HG03025 (cell line): ENCODE measurements around the gene TMOD1.
"Not testable (repeated sequence)": the region's sequence is repeated elsewhere in the genome, so short reads cannot be mapped to it uniquely, and the experiment has no call there.

Source experiments
- ATAC-seq: cut with Tn5 transposase; IDR thresholded peaks from one replicate; pipeline ENCODE4 v1.9.1; 2021; ENCODE audit warnings: mild to moderate bottlenecking, moderate library complexity; ENCODE audit not compliant: unreplicated experiment, low FRiP score

The TMOD1 gene

GRCh38 chr9:97584778-97585177 lies 83.3 kb downstream of the TMOD1 start:
- ATAC-seq: not testable (repeated sequence)

GRCh38 chr9:97586909-97587308 lies 85.4 kb downstream of the TMOD1 start:
- ATAC-seq: not testable (repeated sequence)

- no peak for ATAC-seq
Measured at GRCh38 chr9:97591535-97591934, 90.1 kb downstream of the TMOD1 start.

- no peak for ATAC-seq
Measured at GRCh38 chr9:97592126-97592525, 90.7 kb downstream of the TMOD1 start.

GRCh38 chr9:97593960-97594359 lies 92.5 kb downstream of the TMOD1 start:
- ATAC-seq: no peak

GRCh38 chr9:97594381-97594921 lies 93.0 kb downstream of the TMOD1 start:
- ATAC-seq: no peak

- no peak for ATAC-seq
Measured at GRCh38 chr9:97596906-97597305, 95.4 kb downstream of the TMOD1 start.

- ATAC-seq: peak; percentile 64
Measured at GRCh38 chr9:97598461-97599288, 97.2 kb downstream of the TMOD1 start.

- ATAC-seq: no peak
Measured at GRCh38 chr9:97599314-97599846, 97.9 kb downstream of the TMOD1 start.

GRCh38 chr9:97600531-97601227 lies 99.2 kb downstream of the TMOD1 start:
- no peak for ATAC-seq

- no peak for ATAC-seq
Measured at GRCh38 chr9:97601228-97601898, 99.9 kb downstream of the TMOD1 start.

- ATAC-seq: no peak
Measured at GRCh38 chr9:97602430-97602829, 101.0 kb downstream of the TMOD1 start.

GRCh38 chr9:97604901-97605645 lies 103.6 kb downstream of the TMOD1 start:
- no peak for ATAC-seq

- ATAC-seq: no peak
Measured at GRCh38 chr9:97615439-97616072, 114.1 kb downstream of the TMOD1 start.

- ATAC-seq: no peak
Measured at GRCh38 chr9:97617939-97618416, 116.5 kb downstream of the TMOD1 start.

GRCh38 chr9:97620063-97620462 lies 118.6 kb downstream of the TMOD1 start:
- ATAC-seq: not testable (repeated sequence)

GRCh38 chr9:97622483-97622882 lies 121.0 kb downstream of the TMOD1 start:
- not testable (repeated sequence) for ATAC-seq

GRCh38 chr9:97623946-97624345 lies 122.5 kb downstream of the TMOD1 start:
- no peak for ATAC-seq

GRCh38 chr9:97625620-97626019 lies 124.2 kb downstream of the TMOD1 start:
- no peak for ATAC-seq
